Neural progenitor cell (in vitro differentiated cells): ENCODE results near the gene MYH10.

ENCODE experiments used
- CTCF ChIP-seq: fragments of 200-600 bp; sonication (generic); IDR thresholded peaks from 2 replicates; pipeline ENCODE4 v1.5.1; 2017; ENCODE audit warnings: antibody characterized with exemption, mild to moderate bottlenecking
- EZH2 ChIP-seq: fragments of 200-600 bp; sonication (generic); IDR thresholded peaks from 2 replicates; pipeline ENCODE4 v1.6.1; 2017; ENCODE audit warnings: antibody characterized with exemption, mild to moderate bottlenecking, moderate library complexity
- EZH2phosphoT487 ChIP-seq: fragments of 200-600 bp; sonication (generic); IDR thresholded peaks from 2 replicates; pipeline ENCODE4 v1.6.1; 2017; ENCODE audit warnings: antibody characterized with exemption

DNA sequence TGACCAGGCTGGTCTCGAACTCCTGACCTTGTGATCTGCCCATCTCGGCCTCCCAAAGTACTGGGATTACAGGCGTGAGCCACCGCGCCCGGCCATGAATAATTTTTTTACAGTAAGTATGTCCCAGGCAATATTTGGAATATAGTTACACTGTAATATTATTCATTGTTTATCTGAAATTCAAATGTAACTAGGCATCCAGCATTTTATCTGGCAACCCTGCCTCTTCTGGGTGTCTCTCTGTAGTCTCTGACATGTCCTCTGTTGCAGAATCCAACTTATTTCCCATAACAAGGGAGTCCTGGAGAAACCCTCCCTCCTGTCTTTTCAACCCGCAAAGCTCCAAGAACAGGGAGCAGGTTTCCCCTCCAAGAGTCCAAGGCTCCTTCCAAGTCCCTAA lies 36.9 kb upstream of the MYH10 start:
- TF ChIP-seq CTCF (no peak), EZH2 (no peak), EZH2phosphoT487 (no peak)
